Fibroblast of the aortic adventitia (primary cell): Measurements from ENCODE around the gene GLS2. TPM values are rescaled to one million over a fixed set of nuclear protein-coding genes. Genes with fewer than 3 reads are reported as not detected.

Experiments used
- DNase-seq: peaks from one replicate; pipeline ENCODE4 v3.0.0-alpha.2; 2010; ENCODE audit warnings: low read depth
- H3K4me3 ChIP-seq: 2 replicates; pipeline ENCODE4 v1.5.1; 2011; ENCODE audit warnings: low read depth, mild to moderate bottlenecking, control low read depth, low read length, moderate library complexity
- CTCF ChIP-seq: IDR thresholded peaks from 2 replicates; pipeline ENCODE4 v1.5.1; 2011; ENCODE audit warnings: mild to moderate bottlenecking, low read length, control low read depth, inconsistent platforms; ENCODE audit not compliant: insufficient read depth
- total RNA-seq: library from RNA; depleted of rRNA; stranded (reverse); fragments of >200 nt; gene quantifications from 2 replicates; pipeline ENCODE4 v1.2.3, GENCODE V29; 2012; ENCODE audit warnings: low replicate concordance

GLS2 gene
- total RNA-seq, 1 donor = 0.36 TPM

GRCh38 chr12:56469007-56469930 is 18.7 kb downstream of the GLS2 start:
- DNase-seq = no peak
- H3K4me3 ChIP-seq = peak overlapping the region; percentile 95
- TF ChIP-seq CTCF = no peak

GRCh38 chr12:56468216-56469006 is 19.6 kb downstream of the GLS2 start, which contains the start of gene SPRYD4:
Gene SPRYD4, plus strand, starts transcription at chr12:56468578. Its CDS starts 14 bp downstream, at chr12:56468592.
- peak within 1 kb of the TSS; percentile 95 for H3K4me3 ChIP-seq
- peak; percentile 90 for DNase-seq
- TF ChIP-seq CTCF = no peak

GRCh38 chr12:56462565-56462964 is 25.4 kb downstream of the GLS2 start:
- DNase-seq = no peak
- H3K4me3 ChIP-seq = no peak overlapping the region
- TF ChIP-seq CTCF = no peak

GRCh38 chr12:56461235-56462159 is 26.5 kb downstream of the GLS2 start:
- DNase-seq = peak; percentile 23
- H3K4me3 ChIP-seq = no peak overlapping the region
- TF ChIP-seq CTCF = no peak

GRCh38 chr12:56457817-56458216 is 30.1 kb downstream of the GLS2 start:
- TF ChIP-seq CTCF = no peak

GRCh38 chr12:56454557-56454956 is 33.4 kb downstream of the GLS2 start, which contains the start of gene MIP:
Gene MIP, minus strand, starts transcription at chr12:56454657. Its CDS starts 44 bp downstream, at chr12:56454613.
- no peak for DNase-seq
- H3K4me3 ChIP-seq = no peak within 1 kb of the TSS
- TF ChIP-seq CTCF = no peak

More at GRCh38 chr12:56457817-56458216, 30.1 kb downstream of the GLS2 start:
- no peak for DNase-seq
- no peak overlapping the region for H3K4me3 ChIP-seq
